ENCODE results near the gene ARNT2.
"Not testable (repeated sequence)": the region's sequence is repeated elsewhere in the genome, so short reads cannot be mapped to it uniquely, and the experiment has no call there.

ARNT2 gene

GRCh38 chr15:80633221-80633620 is 229.0 kb downstream of the ARNT2 start:
- DNase-seq: no peak

- no peak for DNase-seq
Measured at GRCh38 chr15:80635953-80636352, 231.8 kb downstream of the ARNT2 start.

GRCh38 chr15:80636675-80637074 is 232.5 kb downstream of the ARNT2 start:
- no peak for DNase-seq

- no peak for DNase-seq
Measured at GRCh38 chr15:80637747-80638146, 233.6 kb downstream of the ARNT2 start.

- no peak for DNase-seq
Measured at GRCh38 chr15:80638553-80639167, 234.5 kb downstream of the ARNT2 start.

GRCh38 chr15:80639168-80639555 is 235.0 kb downstream of the ARNT2 start:
- DNase-seq: no peak

- no peak for DNase-seq
Measured at GRCh38 chr15:80640531-80641121, 236.4 kb downstream of the ARNT2 start.

- DNase-seq: no peak
Measured at GRCh38 chr15:80641384-80641783, 237.2 kb downstream of the ARNT2 start.

- no peak for DNase-seq
Measured at GRCh38 chr15:80643431-80643951, 239.3 kb downstream of the ARNT2 start.

- DNase-seq: no peak
Measured at GRCh38 chr15:80645494-80646065, 241.4 kb downstream of the ARNT2 start.

GRCh38 chr15:80647424-80647823 is 243.2 kb downstream of the ARNT2 start:
- not testable (repeated sequence) for DNase-seq

All from DMS79 (cell line).